ENCODE results near the gene ANKRD34C. TPM values are rescaled to one million over a fixed set of nuclear protein-coding genes. Genes with fewer than 3 reads are reported as not detected.

ANKRD34C gene
- total and polyA plus RNA-seq, 2 of the 8 experiments (the other 6 are each of a cell fraction or from before 2014, with no cell fraction given), result 0.02 TPM; not detected in 1

DNA sequence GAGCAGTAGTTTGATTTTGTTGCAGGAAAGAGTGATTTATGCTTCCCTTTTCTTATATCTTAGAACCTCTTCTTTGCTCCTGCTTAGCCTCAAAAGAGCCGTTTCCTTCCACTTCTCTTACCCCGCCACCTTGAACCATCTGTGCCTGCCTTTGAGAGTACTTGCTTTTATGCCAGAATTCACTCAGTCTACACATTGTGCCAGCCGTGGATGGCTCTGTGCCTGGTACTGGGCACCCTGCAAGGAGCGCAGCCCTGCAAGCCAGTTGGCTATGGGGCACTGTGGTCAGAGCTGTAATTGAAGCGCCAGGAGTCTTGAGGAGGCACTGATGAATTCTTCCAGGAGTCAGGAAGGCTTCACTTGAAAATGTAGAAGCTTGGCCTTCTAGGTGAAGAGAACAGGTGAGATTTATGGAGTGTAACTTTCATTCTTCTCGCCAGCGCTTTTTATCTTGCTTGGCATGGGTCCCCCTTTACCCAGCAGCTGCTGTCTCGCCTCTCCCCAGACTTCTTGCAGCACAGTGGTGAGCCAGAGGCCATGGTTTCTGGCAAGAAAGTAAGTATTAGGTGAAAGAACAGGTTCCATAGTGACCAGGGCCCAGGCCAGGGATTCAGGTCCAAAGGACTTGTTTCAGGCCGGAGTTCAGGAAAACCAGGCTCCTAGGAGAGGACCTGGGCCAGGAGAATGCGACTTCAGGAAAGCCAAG lies 33.3 kb downstream of the ANKRD34C start (continued):
- TF ChIP-seq SP2 (IDR thresholded peaks at IDR 0.05; ENCODE audit: low read length) (no peak), TAF1 (IDR thresholded peaks at IDR 0.05; ENCODE audit: low read depth, low read length) (no peak)
